Cardiac muscle cell (in vitro differentiated cells and primary cell): ENCODE measurements around the gene FAM186B. TPM values are rescaled to one million over a fixed set of nuclear protein-coding genes. Genes with fewer than 3 reads are reported as not detected.

Experiments
- DNase-seq, 2 donors: peaks; one replicate each; pipeline versions ENCODE4 v3.0.0 to v3.0.0-alpha.2; 2010 to 2017; ENCODE audit warnings: low read depth in 1 of 2, low spot score in 1 of 2
- H3K27ac ChIP-seq: fragments of 200-600 bp; sonication (generic); 2 replicates; pipeline ENCODE4 v1.5.1; 2016
- H3K27me3 ChIP-seq: fragments of 200-600 bp; sonication (generic); 2 replicates; pipeline ENCODE4 v1.6.0; 2016; ENCODE audit warnings: control low read depth
- H3K36me3 ChIP-seq: fragments of 200-600 bp; sonication (generic); 2 replicates; pipeline ENCODE4 v1.5.1; 2016; ENCODE audit warnings: control low read depth
- H3K4me1 ChIP-seq: fragments of 200-600 bp; sonication (generic); 2 replicates; pipeline ENCODE4 v1.8.1; 2017; ENCODE audit warnings: low read depth, mild to moderate bottlenecking, mixed run types
- H3K4me3 ChIP-seq: fragments of 200-600 bp; sonication (generic); 2 replicates; pipeline ENCODE4 v1.5.1; 2016; ENCODE audit warnings: mild to moderate bottlenecking
- H3K9me3 ChIP-seq: fragments of 200-600 bp; sonication (generic); 2 replicates; pipeline ENCODE4 v1.5.1; 2017; ENCODE audit warnings: low read depth, mild to moderate bottlenecking, control low read depth
- polyA plus RNA-seq: library from polyadenylated mRNA; unstranded; fragments of >200 nt; fragmentation: Nextera tagmentation; extraction: Ambion mirVana; gene quantifications from 2 replicates; pipeline ENCODE4 v1.2.1, GENCODE V29; 2016
- total RNA-seq: library from RNA; depleted of rRNA; stranded (reverse); fragments of >200 nt; gene quantifications from 2 replicates; pipeline ENCODE4 v1.2.3, GENCODE V29; 2016
- TF ChIP-seq, protein P1 (sequence below): IDR thresholded peaks from 2 replicates; pipeline ENCODE4 v1.5.1; 2012; ENCODE audit warnings: low read depth, mild to moderate bottlenecking, low read length

FAM186B gene
- total and polyA plus RNA-seq, 2 experiments from 2014 or later, result 0.99 to 1.6 TPM

DNA sequence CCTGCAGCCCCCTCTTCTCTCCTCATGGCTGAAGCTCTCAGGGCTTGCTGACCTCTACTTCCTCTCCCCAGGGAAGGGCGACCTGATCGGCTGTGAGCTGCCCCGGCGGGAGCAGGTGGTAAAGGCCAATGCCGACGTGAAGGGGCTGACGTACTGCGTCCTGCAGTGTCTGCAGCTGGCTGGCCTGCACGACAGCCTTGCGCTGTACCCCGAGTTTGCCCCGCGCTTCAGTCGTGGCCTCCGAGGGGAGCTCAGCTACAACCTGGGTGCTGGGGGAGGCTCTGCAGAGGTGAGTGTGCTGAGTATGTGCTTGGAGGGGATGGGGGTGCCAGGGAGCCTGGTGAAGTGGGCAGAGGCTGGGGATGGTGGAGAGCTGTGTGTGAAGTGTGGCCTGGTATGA is 51.2 kb downstream of the FAM186B start:
- peaks cover 33% of the 10 kb centered on the region for H3K27me3 ChIP-seq
- no peaks in the 10 kb centered on the region for H3K4me1 ChIP-seq
- TF ChIP-seq, protein P1, sequence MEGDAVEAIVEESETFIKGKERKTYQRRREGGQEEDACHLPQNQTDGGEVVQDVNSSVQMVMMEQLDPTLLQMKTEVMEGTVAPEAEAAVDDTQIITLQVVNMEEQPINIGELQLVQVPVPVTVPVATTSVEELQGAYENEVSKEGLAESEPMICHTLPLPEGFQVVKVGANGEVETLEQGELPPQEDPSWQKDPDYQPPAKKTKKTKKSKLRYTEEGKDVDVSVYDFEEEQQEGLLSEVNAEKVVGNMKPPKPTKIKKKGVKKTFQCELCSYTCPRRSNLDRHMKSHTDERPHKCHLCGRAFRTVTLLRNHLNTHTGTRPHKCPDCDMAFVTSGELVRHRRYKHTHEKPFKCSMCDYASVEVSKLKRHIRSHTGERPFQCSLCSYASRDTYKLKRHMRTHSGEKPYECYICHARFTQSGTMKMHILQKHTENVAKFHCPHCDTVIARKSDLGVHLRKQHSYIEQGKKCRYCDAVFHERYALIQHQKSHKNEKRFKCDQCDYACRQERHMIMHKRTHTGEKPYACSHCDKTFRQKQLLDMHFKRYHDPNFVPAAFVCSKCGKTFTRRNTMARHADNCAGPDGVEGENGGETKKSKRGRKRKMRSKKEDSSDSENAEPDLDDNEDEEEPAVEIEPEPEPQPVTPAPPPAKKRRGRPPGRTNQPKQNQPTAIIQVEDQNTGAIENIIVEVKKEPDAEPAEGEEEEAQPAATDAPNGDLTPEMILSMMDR, result no peak
- peaks cover 6% of the 10 kb centered on the region for H3K36me3 ChIP-seq
- no peak for DNase-seq
- no peak overlapping the region for H3K27ac ChIP-seq
- H3K4me3 ChIP-seq, result no peak overlapping the region
- no peaks in the 10 kb centered on the region for H3K9me3 ChIP-seq

DNA sequence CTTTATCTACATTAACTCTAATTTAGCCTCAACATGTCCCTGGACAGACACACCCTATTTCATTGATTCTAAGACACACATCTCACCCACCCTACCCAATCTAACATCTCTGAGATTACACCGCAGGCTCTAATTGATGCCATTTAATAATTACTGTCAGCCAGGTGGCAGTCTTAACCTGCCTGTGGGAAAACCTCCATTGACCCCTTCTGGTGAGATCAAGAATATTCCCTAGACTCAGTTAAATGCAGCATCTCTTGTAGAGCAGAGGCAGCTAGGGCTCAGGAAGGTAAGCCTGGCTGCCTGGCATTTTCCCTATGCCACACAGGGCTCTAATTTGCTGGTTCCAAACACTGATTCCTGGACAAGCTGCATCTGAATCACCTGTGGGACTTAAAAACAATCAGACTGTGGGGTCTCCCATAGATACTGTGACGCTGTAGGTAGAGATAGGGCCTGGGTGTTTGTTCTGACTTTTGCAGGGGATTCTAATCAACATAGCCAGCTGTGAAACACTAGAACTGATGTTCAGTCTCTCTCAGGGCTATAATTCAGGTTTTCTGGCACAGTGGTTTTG is 51.8 kb downstream of the FAM186B start:
- Histone ChIP-seq H3K4me1 (no peaks in the 10 kb centered on the region), H3K36me3 (peaks cover 3% of the 10 kb centered on the region), H3K9me3 (no peaks in the 10 kb centered on the region), H3K27me3 (peaks cover 40% of the 10 kb centered on the region), H3K27ac (no peak overlapping the region), H3K4me3 (no peak overlapping the region)
- TF ChIP-seq, protein P1, result peak; percentile 31
- DNase-seq, result no peak

DNA sequence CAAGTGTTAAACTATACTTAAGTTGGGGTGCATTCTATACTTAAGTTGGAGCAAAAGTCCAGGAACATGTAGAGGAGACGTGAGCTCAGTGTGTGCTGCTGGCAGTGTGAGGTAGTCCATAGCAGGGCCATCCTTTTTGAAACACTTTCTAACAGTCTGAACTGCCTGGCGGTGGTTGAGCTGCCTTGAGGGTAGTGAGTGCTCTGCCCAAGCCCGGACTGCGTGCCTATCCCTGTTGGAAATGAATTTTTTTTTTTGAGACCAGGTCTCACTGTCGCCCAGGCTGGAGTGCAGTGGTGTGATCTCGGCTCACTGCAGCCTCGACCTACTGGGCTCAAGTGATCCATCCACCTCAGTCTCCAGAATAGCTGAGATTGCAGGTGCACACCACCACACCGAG is 52.5 kb downstream of the FAM186B start:
- no peak overlapping the region for H3K4me3 ChIP-seq
- TF ChIP-seq, protein P1, result no peak
- no peaks in the 10 kb centered on the region for H3K36me3 ChIP-seq
- H3K9me3 ChIP-seq, result no peaks in the 10 kb centered on the region
- no peak for DNase-seq
- no peak overlapping the region for H3K27ac ChIP-seq
- peaks cover 47% of the 10 kb centered on the region for H3K27me3 ChIP-seq
- H3K4me1 ChIP-seq, result no peaks in the 10 kb centered on the region

DNA sequence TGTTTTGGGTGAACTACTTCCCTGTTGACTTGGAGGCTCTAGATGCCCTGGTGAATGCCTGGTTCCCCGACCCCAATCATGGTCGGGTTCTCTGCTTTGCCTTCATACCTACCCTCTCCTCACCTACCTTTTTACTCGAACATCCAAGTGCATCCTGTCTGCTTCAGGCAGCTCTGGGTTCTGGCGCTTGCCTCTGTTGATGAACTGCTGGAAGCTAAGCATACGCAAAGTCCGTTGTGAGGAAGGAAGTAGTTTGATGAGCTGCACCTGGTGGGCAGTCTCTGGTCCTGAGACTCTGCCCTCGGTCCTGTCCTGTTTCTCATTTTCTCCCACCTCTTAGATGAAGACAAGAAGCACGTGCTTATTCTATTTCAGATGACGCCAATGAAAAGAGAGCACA is 53.0 kb downstream of the FAM186B start:
- Histone ChIP-seq H3K36me3 (no peaks in the 10 kb centered on the region), H3K27me3 (peaks cover 51% of the 10 kb centered on the region), H3K9me3 (no peaks in the 10 kb centered on the region), H3K27ac (no peak overlapping the region), H3K4me3 (no peak overlapping the region), H3K4me1 (no peaks in the 10 kb centered on the region)
- no peak for DNase-seq
- TF ChIP-seq, protein P1, result no peak

DNA sequence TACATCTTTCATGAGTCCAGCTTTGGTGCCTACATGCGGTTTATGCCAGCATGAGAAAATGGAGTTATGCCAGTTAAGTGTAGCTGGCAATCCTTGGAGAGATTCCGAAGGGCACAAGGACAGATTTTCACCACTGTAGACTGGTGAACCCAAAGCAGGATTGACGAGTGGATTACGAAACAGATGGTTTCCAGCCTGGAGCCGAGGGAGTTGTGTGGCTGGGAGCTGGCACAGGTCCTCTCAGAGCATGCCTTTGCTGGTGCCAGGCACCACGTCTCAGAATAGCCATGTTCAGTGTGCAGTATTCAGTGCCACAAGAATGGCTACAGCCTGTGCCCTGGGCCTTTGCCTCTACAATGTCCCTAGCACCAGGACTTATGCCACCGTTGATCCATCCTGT is 53.4 kb downstream of the FAM186B start:
- no peaks in the 10 kb centered on the region for H3K9me3 ChIP-seq
- no peak overlapping the region for H3K4me3 ChIP-seq
- no peak overlapping the region for H3K27ac ChIP-seq
- peak in 1 of 2 donors; percentile 46 for DNase-seq
- H3K27me3 ChIP-seq, result peaks cover 55% of the 10 kb centered on the region
- TF ChIP-seq, protein P1, result no peak
- no peaks in the 10 kb centered on the region for H3K36me3 ChIP-seq
- no peaks in the 10 kb centered on the region for H3K4me1 ChIP-seq
